PC-9 (cell line): ENCODE measurements around the gene ALKBH8. TPM values are rescaled to one million over a fixed set of nuclear protein-coding genes. Genes with fewer than 3 reads are reported as not detected.
"Not testable (repeated sequence)": the region's sequence is repeated elsewhere in the genome, so short reads cannot be mapped to it uniquely, and the experiment has no call there.

Experiments used
- BruUV-seq: library from RNA; stranded (reverse); fragments of 400-500 nt; replicated peaks from 2 replicates; lab custom pipeline; 2021; lab: Mats Ljungman, UMichigan
- CTCF ChIA-PET: fragments of 300-600 bp; sonication (Branson Sonifier 250); formaldehyde crosslinking; loops from one replicate; lab custom pipeline; 2022; ENCODE audit warnings: antibody characterized with exemption; lab: Charles Lee
- POLR2A ChIA-PET: fragments of 300-600 bp; sonication (Branson Sonifier 250); formaldehyde crosslinking; loops from one replicate; lab custom pipeline; 2022; ENCODE audit warnings: antibody characterized with exemption; ENCODE audit not compliant: unreplicated experiment; lab: Charles Lee
- DNase-seq, 2 experiments: peaks; one replicate each; pipeline versions ENCODE4 v3.0.0 to v3.0.0-alpha.2; 2015 to 2022; ENCODE audit warnings: mixed read lengths in 1 of 2
- H2AFZ ChIP-seq: fragments of 200-600 bp; sonication (generic); 2 replicates; pipeline ENCODE4 v1.8.1; 2017; ENCODE audit warnings: antibody characterized with exemption
- H3F3A ChIP-seq: fragments of 200-600 bp; sonication (generic); 2 replicates; pipeline ENCODE4 v1.8.1; 2017; ENCODE audit warnings: antibody characterized with exemption, mild to moderate bottlenecking, low read depth; ENCODE audit not compliant: insufficient read depth
- H3K27ac ChIP-seq: fragments of 200-600 bp; sonication (generic); 2 replicates; pipeline ENCODE4 v1.6.1; 2016; ENCODE audit warnings: mixed run types
- H3K27me3 ChIP-seq: fragments of 200-600 bp; sonication (generic); 2 replicates; pipeline ENCODE4 v1.6.1; 2016; ENCODE audit warnings: low read depth, mixed run types; ENCODE audit not compliant: insufficient read depth
- H3K36me3 ChIP-seq: fragments of 200-600 bp; sonication (generic); 2 replicates; pipeline ENCODE4 v1.6.1; 2016; ENCODE audit warnings: low read depth, mixed run types
- H3K4me1 ChIP-seq: fragments of 200-600 bp; sonication (generic); replicated peaks from 2 replicates; pipeline ENCODE4 v1.6.1; 2016; ENCODE audit warnings: mixed run types; ENCODE audit not compliant: insufficient read depth
- H3K4me2 ChIP-seq: fragments of 200-600 bp; sonication (generic); 2 replicates; pipeline ENCODE4 v1.6.1; 2017; ENCODE audit warnings: mixed run types
- H3K4me3 ChIP-seq: fragments of 200-600 bp; sonication (generic); 2 replicates; pipeline ENCODE4 v1.6.1; 2016; ENCODE audit warnings: mixed run types
- H3K79me2 ChIP-seq: fragments of 200-600 bp; sonication (generic); 2 replicates; pipeline ENCODE4 v1.6.1; 2017; ENCODE audit warnings: low read depth, mixed run types
- H3K9me2 ChIP-seq: fragments of 200-600 bp; sonication (generic); 2 replicates; pipeline ENCODE4 v1.8.1; 2017; ENCODE audit warnings: mild to moderate bottlenecking; ENCODE audit not compliant: insufficient read depth
- H3K9me3 ChIP-seq: fragments of 200-600 bp; sonication (generic); 2 replicates; pipeline ENCODE4 v1.8.1; 2016; ENCODE audit warnings: low read depth; ENCODE audit not compliant: insufficient read depth
- H4K20me1 ChIP-seq: fragments of 200-600 bp; sonication (generic); 2 replicates; pipeline ENCODE4 v1.8.1; 2017; ENCODE audit not compliant: insufficient read depth
- CTCF ChIP-seq: fragments of 200-600 bp; sonication (generic); conservative IDR thresholded peaks from 2 replicates; pipeline ENCODE4 v1.6.1; 2017; ENCODE audit warnings: mixed run types, antibody characterized with exemption, mild to moderate bottlenecking, moderate library complexity
- EZH2 ChIP-seq: fragments of 200-600 bp; sonication (generic); IDR thresholded peaks from 2 replicates; pipeline ENCODE4 v1.8.0; 2017; ENCODE audit warnings: antibody characterized with exemption, low read depth
- intact Hi-C: fragments of 100-400 bp; cut with micrococcal nuclease; formaldehyde crosslinking; loops from one replicate; pipeline ENCODE4 v1.10.0; 2022; ENCODE audit not compliant: unreplicated experiment
- total RNA-seq: library from RNA; stranded (reverse); gene quantifications from 2 replicates; pipeline ENCODE4 v1.2.3, GENCODE V29; 2021

ALKBH8 gene
- total RNA-seq, 1 experiment from 2014 or later: 4.4 TPM

- H3K9me3 ChIP-seq: no peaks in the 10 kb centered on the region
- H3K36me3 ChIP-seq: no peaks in the 10 kb centered on the region
- H3K9me2 ChIP-seq: no peaks in the 10 kb centered on the region
- POLR2A ChIA-PET: no interaction called here
- intact Hi-C loops: loop anchor here (5.0 kb wide), 1 partner anchor 227 kb away; no protein-coding TSS in a partner anchor
- H3K4me1 ChIP-seq: peaks cover 10% of the 10 kb centered on the region
- H3F3A ChIP-seq: 0 out of 2 replicates have a peak, but pooled peaks cover 3% of the 10 kb centered on the region
- no peak overlapping the region for H3K4me3 ChIP-seq
- no peak overlapping the region for H2AFZ ChIP-seq
- H3K4me2 ChIP-seq: no peak overlapping the region
- peak in 1 of 2 experiments; percentile 71 for DNase-seq
- no peaks in the 10 kb centered on the region for H4K20me1 ChIP-seq
- peak overlapping the region; percentile 20 for H3K27ac ChIP-seq
- CTCF ChIA-PET: no interaction called here
- H3K79me2 ChIP-seq: no peaks in the 10 kb centered on the region
- TF ChIP-seq EZH2: no peak
- TF ChIP-seq CTCF: no peak
- BruUV-seq: no TSS peak
- no peaks in the 10 kb centered on the region for H3K27me3 ChIP-seq
These were observed 20.4 kb downstream of the ALKBH8 start for GRCh38 chr11:107545101-107545514.

- intact Hi-C loops: no loop called here
- H3K27me3 ChIP-seq: no peaks in the 10 kb centered on the region
- H3K27ac ChIP-seq: 0 out of 2 replicates have a peak overlapping the region, but pooled peaks have one; percentile 7
- CTCF ChIA-PET: no interaction called here
- POLR2A ChIA-PET: no interaction called here
- no peaks in the 10 kb centered on the region for H3K9me2 ChIP-seq
- TF ChIP-seq EZH2: no peak
- no peaks in the 10 kb centered on the region for H3K79me2 ChIP-seq
- H4K20me1 ChIP-seq: no peaks in the 10 kb centered on the region
- no peak overlapping the region for H3K4me3 ChIP-seq
- DNase-seq: no peak
- BruUV-seq: no TSS peak
- no peaks in the 10 kb centered on the region for H3K9me3 ChIP-seq
- no peak overlapping the region for H2AFZ ChIP-seq
- H3F3A ChIP-seq: no peaks in the 10 kb centered on the region
- H3K36me3 ChIP-seq: no peaks in the 10 kb centered on the region
- no peaks in the 10 kb centered on the region for H3K4me1 ChIP-seq
- no peak overlapping the region for H3K4me2 ChIP-seq
These were observed 26.7 kb downstream of the ALKBH8 start for GRCh38 chr11:107538821-107539220.

DNA sequence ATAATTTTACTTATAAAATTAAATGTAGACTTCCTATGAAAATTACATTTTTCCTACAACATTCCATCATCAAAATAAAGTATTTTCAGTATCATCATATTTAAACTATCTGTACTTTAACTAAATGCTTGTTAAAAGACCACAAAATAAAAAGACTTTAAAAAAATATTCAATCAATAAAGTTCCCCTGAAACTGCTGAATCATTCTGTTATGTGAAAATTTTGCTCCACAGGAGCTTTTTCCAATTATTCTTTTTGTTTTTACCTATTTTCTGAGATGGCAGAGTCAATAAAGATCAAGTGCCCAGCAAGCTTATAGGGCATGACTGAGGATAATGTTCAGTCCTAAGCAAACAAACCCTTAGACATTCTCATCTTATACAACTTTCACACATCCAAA is 27.3 kb downstream of the ALKBH8 start:
- no peak for DNase-seq
- no peaks in the 10 kb centered on the region for H3K9me3 ChIP-seq
- H3F3A ChIP-seq: no peaks in the 10 kb centered on the region
- 0 out of 2 replicates have a peak overlapping the region, but pooled peaks have one; percentile 7 for H3K27ac ChIP-seq
- ChIA-PET POLR2A (no interaction called here), CTCF (no interaction called here)
- H3K4me2 ChIP-seq: no peak overlapping the region
- H3K4me1 ChIP-seq: no peaks in the 10 kb centered on the region
- H3K4me3 ChIP-seq: no peak overlapping the region
- no peaks in the 10 kb centered on the region for H3K27me3 ChIP-seq
- no peaks in the 10 kb centered on the region for H3K9me2 ChIP-seq
- no peak overlapping the region for H2AFZ ChIP-seq
- no peaks in the 10 kb centered on the region for H3K79me2 ChIP-seq
- intact Hi-C loops: no loop called here
- no TSS peak for BruUV-seq
- no peaks in the 10 kb centered on the region for H3K36me3 ChIP-seq
- TF ChIP-seq EZH2 (no peak), CTCF (no peak)
- H4K20me1 ChIP-seq: no peaks in the 10 kb centered on the region

GRCh38 chr11:107537155-107537554 is 28.4 kb downstream of the ALKBH8 start:
- H3F3A ChIP-seq, H3K36me3 ChIP-seq, H3K27ac ChIP-seq, H3K4me2 ChIP-seq, BruUV-seq, H3K79me2 ChIP-seq, H3K4me3 ChIP-seq, H3K4me1 ChIP-seq, H3K27me3 ChIP-seq, H4K20me1 ChIP-seq, H3K9me3 ChIP-seq, H3K9me2 ChIP-seq, H2AFZ ChIP-seq, POLR2A ChIA-PET, intact Hi-C loops, CTCF ChIA-PET, DNase-seq: not testable (repeated sequence)
